Measurements from ENCODE around the gene PLD6. TPM values are rescaled to one million over a fixed set of nuclear protein-coding genes. Genes with fewer than 3 reads are reported as not detected.
A peak's percentile ranks its signal among the peaks of the same experiment; 100 is the strongest.
"Not testable (repeated sequence)": the region's sequence is repeated elsewhere in the genome, so short reads cannot be mapped to it uniquely, and the experiment has no call there.

The PLD6 gene
- total RNA-seq, 1 experiment from 2014 or later: 1.0 TPM

GRCh38 chr17:17184985-17185757 is 21.0 kb downstream of the PLD6 start:
- not testable (repeated sequence) for DNase-seq (ENCODE audit: low read depth in 1 of 2, low spot score in 2 of 2); H3K4me3 ChIP-seq; H3K27ac ChIP-seq; H3K27me3 ChIP-seq (replicated peaks); H3K9me3 ChIP-seq (replicated peaks)
- peaks cover 24% of the 10 kb centered on the region for H3K4me1 ChIP-seq (replicated peaks)
- H3K36me3 ChIP-seq: peaks cover 84% of the 10 kb centered on the region

GRCh38 chr17:17183744-17184143 is 22.4 kb downstream of the PLD6 start:
- Histone ChIP-seq H3K27me3 (replicated peaks) (no peaks in the 10 kb centered on the region), H3K4me1 (replicated peaks) (peaks cover 24% of the 10 kb centered on the region), H3K36me3 (peaks cover 82% of the 10 kb centered on the region), H3K4me3 (no peak overlapping the region), H3K27ac (no peak overlapping the region), H3K9me3 (replicated peaks) (no peaks in the 10 kb centered on the region)
- DNase-seq (ENCODE audit: low read depth in 1 of 2, low spot score in 2 of 2): no peak

DNA sequence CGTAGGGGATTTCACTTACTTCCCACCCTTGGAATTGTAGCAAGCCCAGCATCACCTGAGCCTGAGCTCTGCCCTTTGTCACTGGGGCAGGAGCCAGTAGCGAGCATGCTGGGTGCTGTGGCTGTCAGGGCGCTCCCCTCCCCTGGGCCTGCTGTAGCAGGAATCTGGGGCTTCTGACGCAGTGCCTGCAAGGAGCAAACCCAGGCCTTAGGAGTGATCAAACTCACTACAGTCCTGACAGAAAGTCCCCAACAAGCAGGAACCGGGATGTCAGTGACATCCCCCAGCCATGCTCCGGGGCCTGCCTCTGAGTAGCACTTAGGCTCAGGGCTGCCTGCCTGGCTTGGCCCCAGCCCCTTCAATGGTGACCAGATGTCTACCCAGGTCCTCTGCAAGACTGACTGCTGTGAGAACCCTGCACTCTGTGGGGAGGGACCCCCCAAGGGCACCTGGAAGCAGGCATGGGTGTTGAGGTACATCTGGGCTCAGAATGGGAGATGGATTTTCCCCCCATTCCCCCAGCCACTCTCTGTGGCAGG is 23.5 kb downstream of the PLD6 start:
- Histone ChIP-seq H3K9me3 (replicated peaks) (no peaks in the 10 kb centered on the region), H3K4me3 (no peak overlapping the region), H3K27ac (no peak overlapping the region), H3K27me3 (replicated peaks) (no peaks in the 10 kb centered on the region), H3K4me1 (replicated peaks) (peaks cover 26% of the 10 kb centered on the region), H3K36me3 (peaks cover 85% of the 10 kb centered on the region)
- DNase-seq (ENCODE audit: low read depth in 1 of 2, low spot score in 2 of 2): no peak

- Histone ChIP-seq H3K4me3 (no peak overlapping the region), H3K36me3 (peaks cover 85% of the 10 kb centered on the region), H3K27me3 (replicated peaks) (no peaks in the 10 kb centered on the region), H3K9me3 (replicated peaks) (no peaks in the 10 kb centered on the region), H3K4me1 (replicated peaks) (peaks cover 22% of the 10 kb centered on the region), H3K27ac (no peak overlapping the region)
- DNase-seq (ENCODE audit: low read depth in 1 of 2, low spot score in 2 of 2): no peak
Measured at GRCh38 chr17:17181666-17182597, 24.2 kb downstream of the PLD6 start.

DNA sequence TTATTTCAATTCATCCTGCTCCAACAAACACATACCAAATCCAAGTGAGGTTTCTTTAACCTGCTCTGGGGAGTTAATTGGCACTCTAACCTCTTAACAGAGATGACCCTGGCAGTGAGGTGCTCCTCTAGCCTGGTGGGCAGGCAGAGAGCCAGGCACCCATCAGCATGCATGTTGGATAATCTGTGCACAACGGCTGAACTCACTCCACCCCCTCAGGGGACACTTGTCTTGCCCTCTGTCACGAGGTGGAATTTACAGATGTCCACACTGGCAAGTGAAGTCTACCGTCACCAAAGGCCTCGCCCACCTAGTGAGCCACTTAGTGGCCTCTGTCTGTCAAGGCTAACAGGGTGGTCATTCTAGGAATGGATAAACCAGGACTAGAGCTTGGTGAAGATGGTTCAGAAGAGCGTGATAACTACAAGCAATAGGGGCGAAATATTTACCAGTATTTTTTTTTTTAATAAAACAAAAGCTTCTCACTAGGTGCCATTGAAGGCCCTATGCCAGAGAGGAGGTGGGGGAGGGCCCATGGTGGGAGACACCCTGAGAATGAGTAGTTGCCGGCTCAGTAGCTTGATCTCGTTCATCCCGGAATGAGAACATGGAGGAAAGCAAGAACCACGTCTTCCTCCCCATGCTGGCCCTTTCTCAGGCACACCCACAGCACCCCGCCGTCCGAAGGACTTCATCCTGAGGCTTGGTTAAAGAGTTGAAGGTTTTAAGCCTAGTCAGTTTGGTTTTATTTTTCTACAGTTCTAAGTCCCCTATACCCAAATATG is 25.2 kb downstream of the PLD6 start:
- no peaks in the 10 kb centered on the region for H3K9me3 ChIP-seq (replicated peaks)
- H3K4me3 ChIP-seq: no peak overlapping the region
- no peak overlapping the region for H3K27ac ChIP-seq
- H3K36me3 ChIP-seq: peaks cover 91% of the 10 kb centered on the region
- H3K27me3 ChIP-seq (replicated peaks): no peaks in the 10 kb centered on the region
- peaks cover 17% of the 10 kb centered on the region for H3K4me1 ChIP-seq (replicated peaks)
- no peak for DNase-seq (ENCODE audit: low read depth in 1 of 2, low spot score in 2 of 2)

DNA sequence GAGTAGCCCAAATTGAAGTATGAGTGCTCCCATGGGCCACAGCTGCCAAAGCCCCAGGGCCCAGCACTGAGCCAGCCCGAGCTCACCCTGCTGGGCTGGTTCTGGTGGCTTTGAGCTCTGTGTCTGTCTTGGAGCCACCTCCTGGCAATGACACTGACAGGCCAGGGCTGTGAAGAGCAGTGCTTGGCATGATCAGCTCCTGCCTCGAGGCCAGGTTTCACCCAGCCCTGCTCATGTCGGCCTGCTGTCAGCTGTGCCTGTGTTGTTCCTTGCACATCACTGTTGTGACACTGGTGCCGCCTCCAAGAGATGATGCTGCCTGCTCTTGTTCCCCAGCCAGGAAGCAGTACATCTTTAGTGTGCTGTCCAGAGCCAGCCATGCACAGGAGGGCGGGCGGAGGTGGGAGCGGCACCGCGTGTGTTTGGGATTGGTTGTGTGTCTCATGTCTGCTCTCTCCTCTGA is 26.0 kb downstream of the PLD6 start:
- no peak overlapping the region for H3K4me3 ChIP-seq
- peaks cover 15% of the 10 kb centered on the region for H3K4me1 ChIP-seq (replicated peaks)
- H3K9me3 ChIP-seq (replicated peaks): no peaks in the 10 kb centered on the region
- peaks cover 92% of the 10 kb centered on the region for H3K36me3 ChIP-seq
- DNase-seq (ENCODE audit: low read depth in 1 of 2, low spot score in 2 of 2): no peak
- H3K27ac ChIP-seq: no peak overlapping the region
- H3K27me3 ChIP-seq (replicated peaks): no peaks in the 10 kb centered on the region

GRCh38 chr17:17179371-17179827 is 26.7 kb downstream of the PLD6 start:
- peaks cover 15% of the 10 kb centered on the region for H3K4me1 ChIP-seq (replicated peaks)
- peaks cover 96% of the 10 kb centered on the region for H3K36me3 ChIP-seq
- H3K9me3 ChIP-seq (replicated peaks): no peaks in the 10 kb centered on the region
- no peak overlapping the region for H3K27ac ChIP-seq
- no peak for DNase-seq (ENCODE audit: low read depth in 1 of 2, low spot score in 2 of 2)
- H3K27me3 ChIP-seq (replicated peaks): no peaks in the 10 kb centered on the region
- H3K4me3 ChIP-seq: no peak overlapping the region

GRCh38 chr17:17177176-17177575 is 29.0 kb downstream of the PLD6 start:
- H3K36me3 ChIP-seq: peaks cover 96% of the 10 kb centered on the region

GRCh38 chr17:17176341-17176740 is 29.8 kb downstream of the PLD6 start:
- H3K27ac ChIP-seq: no peak overlapping the region
- H3K36me3 ChIP-seq: peaks cover 96% of the 10 kb centered on the region
- H3K4me1 ChIP-seq (replicated peaks): peaks cover 35% of the 10 kb centered on the region
- no peak overlapping the region for H3K4me3 ChIP-seq
- DNase-seq (ENCODE audit: low read depth in 1 of 2, low spot score in 2 of 2): no peak
- H3K9me3 ChIP-seq (replicated peaks): no peaks in the 10 kb centered on the region
- H3K27me3 ChIP-seq (replicated peaks): no peaks in the 10 kb centered on the region

More at GRCh38 chr17:17177176-17177575, 29.0 kb downstream of the PLD6 start:
- Histone ChIP-seq H3K4me3 (no peak overlapping the region), H3K9me3 (replicated peaks) (no peaks in the 10 kb centered on the region), H3K27me3 (replicated peaks) (no peaks in the 10 kb centered on the region), H3K4me1 (replicated peaks) (peaks cover 26% of the 10 kb centered on the region), H3K27ac (no peak overlapping the region)
- no peak for DNase-seq (ENCODE audit: low read depth in 1 of 2, low spot score in 2 of 2)

GRCh38 chr17:17175917-17176316 is 30.2 kb downstream of the PLD6 start:
- no peaks in the 10 kb centered on the region for H3K27me3 ChIP-seq (replicated peaks)
- H3K27ac ChIP-seq: no peak overlapping the region
- no peak overlapping the region for H3K4me3 ChIP-seq
- DNase-seq (ENCODE audit: low read depth in 1 of 2, low spot score in 2 of 2): no peak
- peaks cover 39% of the 10 kb centered on the region for H3K4me1 ChIP-seq (replicated peaks)
- H3K9me3 ChIP-seq (replicated peaks): no peaks in the 10 kb centered on the region
- peaks cover 96% of the 10 kb centered on the region for H3K36me3 ChIP-seq

- no peak overlapping the region for H3K4me3 ChIP-seq
- no peaks in the 10 kb centered on the region for H3K27me3 ChIP-seq (replicated peaks)
- peaks cover 96% of the 10 kb centered on the region for H3K36me3 ChIP-seq
- H3K9me3 ChIP-seq (replicated peaks): no peaks in the 10 kb centered on the region
- no peak overlapping the region for H3K27ac ChIP-seq
- no peak for DNase-seq (ENCODE audit: low read depth in 1 of 2, low spot score in 2 of 2)
- peaks cover 45% of the 10 kb centered on the region for H3K4me1 ChIP-seq (replicated peaks)
Measured at GRCh38 chr17:17175340-17175739, 30.8 kb downstream of the PLD6 start.

- Histone ChIP-seq H3K9me3 (replicated peaks) (no peaks in the 10 kb centered on the region), H3K27me3 (replicated peaks) (no peaks in the 10 kb centered on the region), H3K36me3 (peaks cover 96% of the 10 kb centered on the region), H3K4me3 (no peak overlapping the region), H3K27ac (no peak overlapping the region), H3K4me1 (replicated peaks) (peaks cover 44% of the 10 kb centered on the region)
- DNase-seq (ENCODE audit: low read depth in 1 of 2, low spot score in 2 of 2): no peak
Measured at GRCh38 chr17:17173921-17174320, 32.2 kb downstream of the PLD6 start.

- H3K27ac ChIP-seq: peak overlapping the region; percentile 53
- H3K9me3 ChIP-seq (replicated peaks): no peaks in the 10 kb centered on the region
- DNase-seq (ENCODE audit: low read depth in 1 of 2, low spot score in 2 of 2): no peak
- no peaks in the 10 kb centered on the region for H3K27me3 ChIP-seq (replicated peaks)
- H3K4me1 ChIP-seq (replicated peaks): peaks cover 40% of the 10 kb centered on the region
- H3K36me3 ChIP-seq: peaks cover 97% of the 10 kb centered on the region
- H3K4me3 ChIP-seq: no peak overlapping the region
Measured at GRCh38 chr17:17172990-17173389, 33.1 kb downstream of the PLD6 start.

Data from SJSA1 (cell line).